ENCODE data around the gene ZNF827.

ZNF827 gene
- total RNA-seq: 30.0 to 79.3 (median 44.6) reads per million in 9 experiments

DNA sequence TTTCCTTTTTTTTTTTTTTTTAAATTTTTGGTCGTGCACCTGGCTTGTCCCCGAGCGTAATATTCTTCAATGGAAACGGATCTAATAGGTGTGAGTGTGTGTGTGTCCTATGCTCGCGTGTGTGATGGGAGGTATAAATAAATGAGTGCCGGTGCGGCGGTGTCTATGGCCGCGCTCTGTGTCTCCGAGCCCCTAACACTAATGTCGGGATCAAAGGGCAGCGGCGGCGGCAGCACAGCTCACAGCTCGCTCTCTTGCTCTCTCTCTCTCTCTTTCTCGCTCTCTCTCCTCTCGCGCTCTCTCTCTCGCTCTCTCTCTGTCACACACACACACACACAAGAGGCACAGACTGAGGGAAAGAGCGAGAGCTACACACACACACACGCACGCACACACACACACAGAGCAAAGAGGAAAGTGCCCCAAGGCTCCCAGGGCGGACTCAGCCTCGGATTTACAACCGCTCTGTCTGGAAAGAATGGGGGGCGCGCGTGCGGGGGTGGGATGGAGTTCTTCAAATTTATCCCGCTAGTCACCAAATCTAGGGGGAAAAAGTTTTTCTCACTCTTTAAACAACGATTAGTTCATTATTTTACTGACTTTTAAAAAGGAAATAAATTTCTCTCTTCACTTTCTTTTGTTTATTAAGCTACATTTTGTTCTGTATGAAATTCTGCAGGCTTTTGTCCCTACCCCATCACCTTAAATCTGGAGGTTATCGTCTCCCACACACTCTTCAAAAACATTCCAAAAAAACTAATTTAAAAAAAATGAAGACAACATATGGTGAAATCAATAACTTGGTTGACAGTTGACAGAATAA is at the start of gene ZNF827:
Gene ZNF827 (minus strand): TSS at position 206 of the 823 bp plus-strand sequence. CDS start 416 bp downstream, outside the sequence.
- H3K4me3 Mint-ChIP-seq: peak within 1 kb of the TSS; percentile 94 to 99
- no peaks in the 10 kb centered on the region for H3K9me3 Mint-ChIP-seq
- H3K4me1 Mint-ChIP-seq (ENCODE audit: low read depth in 2 of 2): peaks cover 25 to 31% of the 10 kb centered on the region in 2 donors
- H3K27me3 Mint-ChIP-seq: no peaks in the 10 kb centered on the region
- peak within 1 kb of the TSS; percentile 92 to 95 for H3K27ac Mint-ChIP-seq
- H3K36me3 Mint-ChIP-seq (ENCODE audit: insufficient read depth): peaks cover 36% of the 10 kb centered on the region
- ATAC-seq (replicated peaks) (peak; percentile 55), DNase-seq (peak; percentile 60 to 66 (median 61))

GRCh38 chr4:145984563-145984962 is 45.9 kb upstream of the ZNF827 start:
- DNase-seq (no peak), ATAC-seq (replicated peaks) (no peak)
- Mint-ChIP-seq H3K9me3 (no peaks in the 10 kb centered on the region), H3K36me3 (ENCODE audit: insufficient read depth) (no peaks in the 10 kb centered on the region), H3K27me3 (peaks cover 0 to 8% of the 10 kb centered on the region in 2 donors), H3K4me3 (no peak overlapping the region), H3K27ac (no peak overlapping the region), H3K4me1 (ENCODE audit: low read depth in 2 of 2) (no peaks in the 10 kb centered on the region)

- Mint-ChIP-seq H3K4me1 (ENCODE audit: low read depth in 2 of 2) (no peaks in the 10 kb centered on the region), H3K9me3 (no peaks in the 10 kb centered on the region), H3K27ac (no peak overlapping the region), H3K4me3 (no peak overlapping the region), H3K36me3 (ENCODE audit: insufficient read depth) (no peaks in the 10 kb centered on the region), H3K27me3 (peaks cover 6 to 11% of the 10 kb centered on the region in 2 donors)
- no peak for DNase-seq
- no peak for ATAC-seq (replicated peaks)
These were observed 44.2 kb upstream of the ZNF827 start for GRCh38 chr4:145982791-145983190.

- Mint-ChIP-seq H3K36me3 (ENCODE audit: insufficient read depth) (no peaks in the 10 kb centered on the region), H3K4me1 (ENCODE audit: low read depth in 2 of 2) (no peaks in the 10 kb centered on the region), H3K9me3 (no peaks in the 10 kb centered on the region), H3K27ac (no peak overlapping the region), H3K27me3 (peaks cover 14 to 20% of the 10 kb centered on the region in 2 donors), H3K4me3 (no peak overlapping the region)
- ATAC-seq (replicated peaks) (no peak), DNase-seq (no peak)
These were observed 40.5 kb upstream of the ZNF827 start for GRCh38 chr4:145979160-145979559.

DNA sequence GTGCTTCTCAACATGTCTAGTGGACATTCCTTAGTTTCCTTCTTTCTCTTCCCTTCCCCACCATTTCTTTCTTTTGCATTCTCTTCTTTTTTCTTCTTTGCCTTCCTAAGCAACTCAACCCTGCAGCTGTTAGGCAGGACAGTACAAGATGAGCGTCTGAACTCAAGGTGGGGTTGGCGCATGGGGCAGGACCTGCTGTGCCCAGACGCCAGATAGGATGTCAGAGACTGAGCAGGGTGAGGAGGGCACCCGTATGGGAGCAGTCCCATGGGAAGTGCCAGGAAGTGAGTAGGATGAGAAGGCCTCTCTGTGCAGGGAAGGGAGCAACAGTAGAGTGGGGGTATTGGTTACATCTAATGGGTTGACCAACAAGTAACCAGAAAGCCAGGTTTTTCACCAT is 38.1 kb upstream of the ZNF827 start:
- H3K36me3 Mint-ChIP-seq (ENCODE audit: insufficient read depth): no peaks in the 10 kb centered on the region
- peaks cover 27 to 33% of the 10 kb centered on the region in 2 donors for H3K27me3 Mint-ChIP-seq
- no peak overlapping the region for H3K27ac Mint-ChIP-seq
- no peaks in the 10 kb centered on the region for H3K4me1 Mint-ChIP-seq (ENCODE audit: low read depth in 2 of 2)
- no peaks in the 10 kb centered on the region for H3K9me3 Mint-ChIP-seq
- DNase-seq: no peak
- ATAC-seq (replicated peaks): no peak
- H3K4me3 Mint-ChIP-seq: no peak overlapping the region

- DNase-seq: no peak
- H3K27me3 Mint-ChIP-seq: peaks cover 4 to 10% of the 10 kb centered on the region in 2 donors
- no peaks in the 10 kb centered on the region for H3K36me3 Mint-ChIP-seq (ENCODE audit: insufficient read depth)
- peaks cover 2 to 3% of the 10 kb centered on the region in 2 donors for H3K4me1 Mint-ChIP-seq (ENCODE audit: low read depth in 2 of 2)
- no peak overlapping the region for H3K27ac Mint-ChIP-seq
- ATAC-seq (replicated peaks): no peak
- no peak overlapping the region for H3K4me3 Mint-ChIP-seq
- H3K9me3 Mint-ChIP-seq: no peaks in the 10 kb centered on the region
These were observed 21.4 kb upstream of the ZNF827 start for GRCh38 chr4:145960012-145960411.

GRCh38 chr4:145957302-145957701 is 18.7 kb upstream of the ZNF827 start:
- Mint-ChIP-seq H3K27ac (no peak overlapping the region), H3K4me3 (no peak overlapping the region), H3K27me3 (no peaks in the 10 kb centered on the region), H3K4me1 (ENCODE audit: low read depth in 2 of 2) (peaks cover 2 to 3% of the 10 kb centered on the region in 2 donors), H3K36me3 (ENCODE audit: insufficient read depth) (no peaks in the 10 kb centered on the region), H3K9me3 (no peaks in the 10 kb centered on the region)
- DNase-seq: no peak
- ATAC-seq (replicated peaks): no peak

DNA sequence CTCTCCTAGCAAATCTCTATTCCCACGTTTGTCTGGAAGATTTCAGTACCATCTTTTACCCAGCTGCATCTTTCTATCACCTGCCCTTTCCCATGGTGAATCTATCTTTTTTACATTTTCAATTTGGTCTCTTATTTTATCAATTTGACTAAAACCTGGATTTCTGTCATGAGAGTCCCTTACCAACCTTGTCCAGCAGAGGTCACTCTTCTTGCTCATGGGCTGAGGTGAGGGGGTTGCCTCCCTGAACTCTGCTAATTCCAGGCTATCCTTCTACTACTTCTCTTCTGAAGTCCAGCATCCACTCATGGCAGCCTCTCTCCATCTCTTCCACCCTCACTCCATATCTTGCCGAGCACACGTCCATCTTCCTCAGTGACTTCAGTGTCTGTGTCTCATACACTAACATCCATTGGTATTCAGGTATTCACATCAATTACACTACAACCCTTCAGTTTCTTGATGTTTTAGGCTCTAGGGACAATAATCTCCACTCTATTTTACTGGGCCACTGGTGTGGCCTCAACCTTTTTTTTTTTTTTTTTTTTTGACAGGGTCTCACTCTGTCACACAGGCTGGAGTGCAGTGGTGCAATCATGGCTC is 17.8 kb upstream of the ZNF827 start:
- H3K27me3 Mint-ChIP-seq: peaks cover 0 to under 1% of the 10 kb centered on the region in 2 donors
- ATAC-seq (replicated peaks): no peak
- H3K27ac Mint-ChIP-seq: no peak overlapping the region

GRCh38 chr4:145954924-145955339 is 16.3 kb upstream of the ZNF827 start:
- no peak overlapping the region for H3K27ac Mint-ChIP-seq
- no peak for ATAC-seq (replicated peaks)
- no peaks in the 10 kb centered on the region for H3K9me3 Mint-ChIP-seq
- H3K4me1 Mint-ChIP-seq (ENCODE audit: low read depth in 2 of 2): peaks cover 2 to 3% of the 10 kb centered on the region in 2 donors
- H3K4me3 Mint-ChIP-seq: no peak overlapping the region
- no peaks in the 10 kb centered on the region for H3K36me3 Mint-ChIP-seq (ENCODE audit: insufficient read depth)
- DNase-seq: no peak
- H3K27me3 Mint-ChIP-seq: peaks cover 14 to 16% of the 10 kb centered on the region in 2 donors

More for the DNA sequence above, 17.8 kb upstream of the ZNF827 start:
- no peak overlapping the region for H3K4me3 Mint-ChIP-seq
- no peaks in the 10 kb centered on the region for H3K36me3 Mint-ChIP-seq (ENCODE audit: insufficient read depth)
- no peaks in the 10 kb centered on the region for H3K9me3 Mint-ChIP-seq
- H3K4me1 Mint-ChIP-seq (ENCODE audit: low read depth in 2 of 2): peaks cover 2 to 3% of the 10 kb centered on the region in 2 donors
- DNase-seq: peak; percentile 27 to 40 (median 34)

- DNase-seq: no peak
- Mint-ChIP-seq H3K4me1 (ENCODE audit: low read depth in 2 of 2) (peaks cover 2 to 3% of the 10 kb centered on the region in 2 donors), H3K9me3 (no peaks in the 10 kb centered on the region), H3K27ac (no peak overlapping the region), H3K27me3 (peaks cover 23 to 39% of the 10 kb centered on the region in 2 donors), H3K36me3 (ENCODE audit: insufficient read depth) (no peaks in the 10 kb centered on the region), H3K4me3 (no peak overlapping the region)
- ATAC-seq (replicated peaks): no peak
These were observed 13.3 kb upstream of the ZNF827 start for GRCh38 chr4:145951931-145952330.

GRCh38 chr4:145945431-145946155 is 7.0 kb upstream of the ZNF827 start:
- Mint-ChIP-seq H3K27ac (no peak overlapping the region), H3K9me3 (no peaks in the 10 kb centered on the region), H3K36me3 (ENCODE audit: insufficient read depth) (no peaks in the 10 kb centered on the region), H3K4me1 (ENCODE audit: low read depth in 2 of 2) (no peaks in the 10 kb centered on the region), H3K27me3 (peaks cover 16 to 33% of the 10 kb centered on the region in 2 donors), H3K4me3 (no peak overlapping the region)
- DNase-seq (no peak), ATAC-seq (replicated peaks) (no peak)

DNA sequence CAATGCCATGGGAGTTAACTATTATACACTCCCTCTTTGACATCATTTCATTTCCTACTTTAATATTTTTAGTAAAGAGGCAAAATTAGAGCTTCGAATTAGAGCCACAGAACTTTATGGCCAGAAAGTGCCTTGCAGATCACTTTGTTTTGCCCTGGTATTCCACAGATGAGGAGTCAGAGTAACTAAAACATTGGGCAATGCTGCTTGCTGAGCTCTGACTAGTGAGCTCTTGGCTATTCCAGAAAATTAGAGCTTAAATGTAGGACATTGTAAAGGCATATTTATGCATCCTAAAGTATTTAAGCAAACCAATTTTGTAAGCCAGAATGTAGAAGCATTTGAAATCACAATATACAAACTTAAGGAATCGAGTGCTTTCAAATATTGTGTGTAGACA is 6.3 kb upstream of the ZNF827 start:
- H3K4me3 Mint-ChIP-seq: no peak overlapping the region
- no peak overlapping the region for H3K27ac Mint-ChIP-seq
- H3K27me3 Mint-ChIP-seq: peaks cover 9 to 26% of the 10 kb centered on the region in 2 donors
- H3K36me3 Mint-ChIP-seq (ENCODE audit: insufficient read depth): no peaks in the 10 kb centered on the region
- ATAC-seq (replicated peaks): no peak
- no peaks in the 10 kb centered on the region for H3K9me3 Mint-ChIP-seq
- no peak for DNase-seq
- H3K4me1 Mint-ChIP-seq (ENCODE audit: low read depth in 2 of 2): no peaks in the 10 kb centered on the region

DNA sequence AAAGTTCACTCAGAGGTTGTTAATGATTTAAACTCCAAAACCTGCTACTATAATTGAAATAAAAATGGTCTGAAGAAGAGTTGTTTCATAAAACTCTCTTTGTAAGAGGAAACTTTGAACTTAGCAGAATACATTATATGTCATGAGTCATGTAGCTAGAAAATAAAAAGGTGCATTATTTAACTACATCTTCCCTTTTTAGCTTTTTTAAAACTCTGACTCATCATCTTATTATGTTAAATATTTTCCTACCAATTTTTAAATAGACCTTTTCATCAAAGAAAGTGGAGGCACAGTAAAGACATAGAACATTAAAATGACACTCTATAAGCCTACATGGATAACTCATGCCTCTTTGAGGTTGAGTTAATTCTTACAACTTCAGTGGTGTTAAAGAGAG is 1.2 kb upstream of the ZNF827 start:
- Mint-ChIP-seq H3K27ac (no peak overlapping the region), H3K9me3 (no peaks in the 10 kb centered on the region), H3K27me3 (no peaks in the 10 kb centered on the region), H3K4me1 (ENCODE audit: low read depth in 2 of 2) (peaks cover 19 to 26% of the 10 kb centered on the region in 2 donors), H3K36me3 (ENCODE audit: insufficient read depth) (peaks cover 36% of the 10 kb centered on the region), H3K4me3 (no peak overlapping the region)
- DNase-seq (no peak), ATAC-seq (replicated peaks) (no peak)
